HG02870 (cell line): ENCODE results near the gene GHITM.
"Not testable (repeated sequence)": the region's sequence is repeated elsewhere in the genome, so short reads cannot be mapped to it uniquely, and the experiment has no call there.

Experiments
- ATAC-seq: cut with Tn5 transposase; IDR thresholded peaks from one replicate; pipeline ENCODE4 v1.9.1; 2021; ENCODE audit warnings: mild to moderate bottlenecking, moderate library complexity; ENCODE audit not compliant: unreplicated experiment

GHITM gene

GRCh38 chr10:84175436-84175835 lies 36.1 kb downstream of the GHITM start:
- ATAC-seq, result no peak

- no peak for ATAC-seq
These were observed 37.0 kb downstream of the GHITM start for GRCh38 chr10:84176351-84176750.

- no peak for ATAC-seq
These were observed 37.6 kb downstream of the GHITM start for GRCh38 chr10:84176836-84177474.

GRCh38 chr10:84177541-84178141 lies 38.3 kb downstream of the GHITM start:
- ATAC-seq, result no peak

- ATAC-seq, result no peak
These were observed 38.9 kb downstream of the GHITM start for GRCh38 chr10:84178160-84178609.

- ATAC-seq, result peak; percentile 91
These were observed 39.9 kb downstream of the GHITM start for GRCh38 chr10:84179059-84179710.

DNA sequence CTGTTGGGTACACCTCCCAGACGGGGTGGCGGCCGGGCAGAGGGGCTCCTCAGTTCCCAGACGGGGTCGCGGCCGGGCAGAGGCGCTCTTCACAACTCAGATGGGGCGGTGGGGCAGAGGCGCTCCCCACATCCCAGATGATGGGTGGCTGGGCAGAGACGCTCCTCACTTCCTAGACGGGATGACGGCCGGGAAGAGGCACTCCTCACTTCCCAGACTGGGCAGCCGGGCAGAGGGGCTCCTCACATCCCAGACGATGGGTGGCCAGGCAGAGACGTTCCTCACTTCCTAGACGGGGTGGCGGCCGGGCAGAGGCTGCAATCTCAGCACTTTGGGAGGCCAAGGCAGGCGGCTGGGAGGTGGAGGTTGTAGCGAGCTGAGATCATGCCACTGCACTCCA lies 41.1 kb downstream of the GHITM start:
- not testable (repeated sequence) for ATAC-seq

- ATAC-seq, result no peak
These were observed 42.3 kb downstream of the GHITM start for GRCh38 chr10:84181631-84182030.

DNA sequence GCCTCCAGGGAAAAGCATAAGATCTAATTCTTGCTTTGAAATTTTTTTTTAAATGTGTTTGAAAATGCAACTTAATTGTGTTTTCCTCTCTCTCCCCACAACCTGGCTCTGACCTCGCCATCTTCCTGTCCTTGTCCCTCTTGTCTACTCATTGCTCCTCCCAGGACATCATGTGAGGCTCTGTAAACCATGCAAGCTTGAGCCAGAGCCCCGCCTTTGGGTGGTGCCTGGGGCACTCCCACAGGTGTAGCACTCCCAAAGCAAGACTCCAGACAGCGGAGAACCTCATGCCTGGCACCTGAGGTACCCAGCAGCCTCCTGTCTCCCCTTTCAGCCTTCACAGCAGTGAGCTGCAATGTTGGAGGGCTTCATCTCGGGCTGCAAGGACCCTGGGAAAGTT lies 45.2 kb downstream of the GHITM start:
- no peak for ATAC-seq

DNA sequence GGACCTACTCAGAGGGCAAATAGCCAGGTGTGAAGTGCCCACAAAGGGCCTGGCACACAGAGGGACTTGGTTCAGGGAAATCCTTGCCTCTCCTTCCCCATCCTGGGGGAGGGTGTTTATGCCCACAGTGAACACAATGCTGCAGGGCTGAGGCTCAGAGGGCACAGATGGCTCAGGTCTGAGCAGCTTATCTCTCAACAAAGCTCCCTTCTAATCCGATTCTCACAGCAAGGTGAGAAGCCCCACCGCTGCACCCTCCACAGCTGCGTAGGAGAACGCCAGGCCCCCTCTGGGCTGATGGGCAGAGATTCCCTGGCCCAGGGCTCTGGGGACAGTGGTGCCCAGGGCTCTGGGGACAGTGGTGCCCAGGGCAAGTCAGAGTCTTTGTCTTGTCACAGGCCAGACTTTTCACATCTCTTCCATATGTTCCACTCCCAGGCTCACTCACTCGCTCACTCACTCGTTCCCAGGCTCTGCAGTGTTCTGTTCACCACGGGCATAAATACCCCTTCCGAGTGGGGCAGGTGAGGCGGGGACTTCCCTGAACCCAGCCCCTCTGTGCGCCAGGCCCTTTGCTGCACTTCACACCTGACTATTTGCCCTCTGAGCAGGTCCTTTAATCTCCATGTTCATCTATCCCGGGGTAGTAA lies 46.3 kb downstream of the GHITM start:
- ATAC-seq, result no peak

- no peak for ATAC-seq
These were observed 49.5 kb downstream of the GHITM start for GRCh38 chr10:84188815-84189214.

DNA sequence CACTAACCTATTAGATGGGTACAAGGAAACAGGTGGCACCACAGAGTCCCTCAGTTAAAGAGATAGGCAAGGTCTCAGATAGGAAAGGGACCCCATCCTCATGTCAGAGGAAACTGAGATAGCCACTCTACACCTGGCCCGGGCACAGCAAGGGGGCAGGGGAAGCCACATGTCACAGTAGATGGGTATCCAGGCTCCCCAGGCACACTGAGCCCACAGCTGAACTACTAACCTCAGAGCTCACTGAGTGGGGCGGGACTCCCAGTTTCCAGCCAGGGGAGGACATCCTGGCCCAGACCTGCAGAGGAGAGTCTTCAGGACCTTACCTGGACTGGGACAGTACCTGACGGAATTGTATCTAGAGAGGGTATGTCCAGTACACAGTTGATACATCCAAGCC lies 51.3 kb downstream of the GHITM start:
- no peak for ATAC-seq

GRCh38 chr10:84191106-84191505 lies 51.8 kb downstream of the GHITM start:
- no peak for ATAC-seq

GRCh38 chr10:84193327-84193726 lies 54.0 kb downstream of the GHITM start:
- no peak for ATAC-seq

DNA sequence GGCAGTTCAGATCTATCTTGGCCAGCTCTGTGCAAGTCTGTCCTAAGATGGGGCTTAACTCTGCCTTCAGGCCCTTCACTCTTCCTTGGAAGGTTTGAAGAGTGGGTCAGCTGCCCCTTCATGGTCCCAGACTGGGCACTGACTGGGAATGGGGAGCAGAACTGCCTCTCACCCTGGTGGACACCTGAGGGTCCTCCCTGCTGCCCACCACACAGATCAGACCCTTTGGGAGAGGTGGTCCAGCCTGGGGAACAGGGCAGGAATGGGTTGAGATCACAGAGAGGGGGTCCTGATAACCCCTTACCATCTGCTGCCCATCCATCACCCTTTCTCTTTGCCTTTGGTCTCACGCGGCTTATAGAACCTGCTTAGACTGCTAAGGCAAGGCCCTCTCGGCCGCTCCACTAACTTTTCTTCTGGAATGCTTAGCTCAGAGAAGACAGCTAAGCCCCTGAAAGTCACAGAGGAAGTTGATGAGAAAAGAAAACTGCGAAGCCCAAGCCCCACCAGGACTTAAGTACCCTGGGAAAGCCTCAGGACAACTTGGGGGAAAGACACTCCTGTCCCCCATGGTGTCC lies 54.6 kb downstream of the GHITM start:
- ATAC-seq, result no peak

DNA sequence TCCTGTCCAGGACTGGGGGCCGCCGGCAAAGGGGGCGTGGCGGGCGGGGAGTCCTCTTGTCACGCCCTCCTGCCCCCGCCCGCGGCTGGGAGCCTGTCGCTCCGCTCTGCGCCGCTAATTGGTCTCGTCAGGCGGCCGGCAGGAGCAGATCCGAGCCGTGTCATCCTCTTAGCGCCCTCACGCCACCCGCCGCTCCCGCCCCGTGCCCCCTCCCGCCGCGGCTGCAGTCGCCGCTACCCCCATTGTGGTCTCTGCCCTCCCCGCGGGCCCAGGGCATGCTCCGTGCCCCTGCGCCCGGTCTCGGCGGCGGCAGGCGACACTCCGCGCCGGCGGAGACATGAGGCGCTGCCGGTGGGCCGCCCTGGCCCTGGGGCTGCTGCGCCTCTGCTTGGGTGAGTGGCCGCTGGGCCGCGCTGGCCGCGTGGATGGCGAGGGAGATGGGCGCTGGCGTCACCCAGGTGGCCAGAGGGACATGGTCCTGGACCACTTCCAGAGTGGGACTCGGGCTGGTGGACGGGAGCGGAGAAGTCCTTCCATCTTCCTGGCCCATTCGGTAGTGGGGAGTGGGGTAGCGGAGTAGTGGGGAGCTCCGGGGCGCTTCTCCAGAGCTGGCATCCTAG lies 55.2 kb downstream of the GHITM start, which contains the start of gene CDHR1:
TSS of gene CDHR1 (plus strand) at position 114 of the 620 bp plus-strand sequence. CDS start at position 338, 224 bp downstream.
- ATAC-seq, result peak; percentile 77

- ATAC-seq, result no peak
These were observed 55.9 kb downstream of the GHITM start for GRCh38 chr10:84195044-84195830.

DNA sequence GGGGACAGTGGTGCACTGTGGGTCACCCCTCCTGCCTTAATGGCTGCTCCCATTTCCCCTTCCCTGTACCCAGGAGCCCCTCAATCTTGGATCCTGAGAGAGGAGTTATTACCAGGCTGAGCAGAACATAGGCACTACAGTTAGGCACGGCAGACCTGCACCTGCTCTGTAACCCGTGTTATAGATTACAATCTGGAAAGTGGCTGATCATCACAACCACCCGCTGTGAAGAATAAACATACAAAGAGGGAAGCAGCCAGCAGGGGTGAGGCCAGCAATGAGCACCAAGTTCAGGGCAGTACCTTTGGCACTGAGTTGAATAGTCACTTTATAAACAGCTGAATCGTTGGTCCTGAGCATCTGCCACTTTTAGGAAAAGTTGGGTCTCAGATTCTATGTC lies 56.8 kb downstream of the GHITM start:
- no peak for ATAC-seq

GRCh38 chr10:84196941-84197340 lies 57.6 kb downstream of the GHITM start:
- ATAC-seq, result no peak

DNA sequence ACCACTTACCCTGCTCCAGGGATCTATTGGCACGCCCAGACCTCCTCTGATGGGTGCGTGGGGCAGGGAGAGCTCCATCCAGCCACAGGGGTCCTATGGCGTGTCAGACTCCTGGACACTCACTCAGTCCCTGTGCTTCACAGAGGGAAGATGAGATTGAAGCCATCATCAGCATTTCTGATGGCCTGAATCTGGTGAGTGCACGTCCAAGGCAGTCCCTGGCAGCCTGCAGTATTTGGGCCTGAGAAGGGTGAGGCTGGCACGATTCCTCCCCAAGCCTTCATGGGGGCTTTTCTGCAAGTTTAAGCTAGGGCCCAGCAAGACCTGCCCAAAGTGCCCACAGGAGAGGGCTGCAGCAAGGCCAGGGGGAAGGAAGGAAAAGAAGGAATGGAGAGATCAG lies 58.3 kb downstream of the GHITM start:
- ATAC-seq, result no peak
